ENCODE data around the gene ST6GALNAC6.

The ST6GALNAC6 gene

DNA sequence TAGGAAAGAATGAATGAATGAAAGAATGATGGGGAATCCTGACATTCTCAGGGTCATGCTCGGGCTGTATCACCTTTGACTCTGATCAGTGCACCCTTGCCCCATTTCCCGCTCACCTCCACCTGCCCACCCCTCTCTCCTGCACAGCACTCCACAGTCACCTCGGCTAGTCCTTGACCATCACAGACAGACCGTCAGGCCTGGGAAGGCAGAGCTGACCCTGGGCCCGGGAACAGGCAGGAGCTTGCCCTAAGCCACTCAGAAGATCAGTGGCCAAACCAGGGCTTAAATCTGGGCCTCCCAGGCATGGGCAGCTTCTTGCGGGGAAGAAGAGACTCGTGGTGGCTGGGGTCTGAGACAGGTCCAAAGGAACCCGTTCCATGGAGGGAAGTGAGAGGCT lies 3.6 kb downstream of the ST6GALNAC6 start:
- DNase-seq (ENCODE audit: low read depth) = no peak
- TF ChIP-seq, protein P1, sequence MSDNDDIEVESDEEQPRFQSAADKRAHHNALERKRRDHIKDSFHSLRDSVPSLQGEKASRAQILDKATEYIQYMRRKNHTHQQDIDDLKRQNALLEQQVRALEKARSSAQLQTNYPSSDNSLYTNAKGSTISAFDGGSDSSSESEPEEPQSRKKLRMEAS (IDR thresholded peaks at IDR 0.05; ENCODE audit: low read depth, low read length) = no peak
- TF ChIP-seq POLR2A (IDR thresholded peaks at IDR 0.05; ENCODE audit: extremely low read depth, insufficient read length) = no peak
- TF ChIP-seq MYC (IDR thresholded peaks at IDR 0.05; ENCODE audit: low read depth, low read length) = no peak
- TF ChIP-seq, protein P2, sequence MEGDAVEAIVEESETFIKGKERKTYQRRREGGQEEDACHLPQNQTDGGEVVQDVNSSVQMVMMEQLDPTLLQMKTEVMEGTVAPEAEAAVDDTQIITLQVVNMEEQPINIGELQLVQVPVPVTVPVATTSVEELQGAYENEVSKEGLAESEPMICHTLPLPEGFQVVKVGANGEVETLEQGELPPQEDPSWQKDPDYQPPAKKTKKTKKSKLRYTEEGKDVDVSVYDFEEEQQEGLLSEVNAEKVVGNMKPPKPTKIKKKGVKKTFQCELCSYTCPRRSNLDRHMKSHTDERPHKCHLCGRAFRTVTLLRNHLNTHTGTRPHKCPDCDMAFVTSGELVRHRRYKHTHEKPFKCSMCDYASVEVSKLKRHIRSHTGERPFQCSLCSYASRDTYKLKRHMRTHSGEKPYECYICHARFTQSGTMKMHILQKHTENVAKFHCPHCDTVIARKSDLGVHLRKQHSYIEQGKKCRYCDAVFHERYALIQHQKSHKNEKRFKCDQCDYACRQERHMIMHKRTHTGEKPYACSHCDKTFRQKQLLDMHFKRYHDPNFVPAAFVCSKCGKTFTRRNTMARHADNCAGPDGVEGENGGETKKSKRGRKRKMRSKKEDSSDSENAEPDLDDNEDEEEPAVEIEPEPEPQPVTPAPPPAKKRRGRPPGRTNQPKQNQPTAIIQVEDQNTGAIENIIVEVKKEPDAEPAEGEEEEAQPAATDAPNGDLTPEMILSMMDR (IDR thresholded peaks at IDR 0.05; ENCODE audit: low read depth, low read length) = no peak
- H3K4me3 ChIP-seq (ENCODE audit: low read depth, low read length) = no peak overlapping the region

DNA sequence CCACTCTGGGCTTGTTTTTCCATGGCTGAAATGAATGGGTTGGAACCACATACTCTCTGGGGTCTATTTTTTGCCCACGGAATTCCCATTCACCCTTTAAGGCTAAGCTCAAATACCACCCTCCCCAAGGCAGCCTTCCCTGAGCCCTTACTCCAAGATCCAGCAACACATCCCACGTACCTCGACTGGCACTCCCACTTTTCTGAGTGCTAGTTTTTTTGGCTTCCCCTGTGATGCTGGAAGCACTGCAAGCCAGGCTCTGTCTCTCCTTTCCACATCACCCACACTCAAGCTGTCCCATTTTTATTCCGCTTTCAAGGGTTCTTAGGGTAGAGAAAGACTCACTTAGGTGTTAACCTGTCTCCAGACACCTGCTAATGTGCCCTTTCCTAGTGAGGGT lies 6.0 kb downstream of the ST6GALNAC6 start:
- H3K4me3 ChIP-seq (ENCODE audit: low read depth, low read length) = no peak overlapping the region
- TF ChIP-seq, protein P1 (IDR thresholded peaks at IDR 0.05; ENCODE audit: low read depth, low read length) = no peak
- TF ChIP-seq POLR2A (IDR thresholded peaks at IDR 0.05; ENCODE audit: extremely low read depth, insufficient read length) = no peak
- no peak for TF ChIP-seq MYC (IDR thresholded peaks at IDR 0.05; ENCODE audit: low read depth, low read length)
- TF ChIP-seq, protein P2 (IDR thresholded peaks at IDR 0.05; ENCODE audit: low read depth, low read length) = no peak

DNA sequence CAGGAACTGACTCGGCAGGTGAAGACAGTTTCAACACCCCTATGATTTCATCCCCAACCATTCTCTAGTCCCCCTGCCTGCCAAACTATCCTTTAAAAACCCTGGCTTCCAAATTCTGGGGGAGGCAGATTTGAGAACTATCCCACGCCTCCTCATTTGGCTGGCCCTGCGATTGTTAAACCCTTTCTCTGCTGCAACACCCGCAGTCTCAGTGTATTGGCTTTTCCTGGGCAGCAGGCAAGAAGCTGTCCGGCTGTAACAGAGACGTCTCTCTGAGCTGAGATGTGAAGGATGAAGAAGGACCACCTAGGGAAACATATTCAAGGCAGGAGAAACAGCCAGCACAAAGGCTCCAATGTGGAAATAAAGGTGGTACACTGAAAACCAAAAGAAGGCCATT lies 6.6 kb downstream of the ST6GALNAC6 start:
- H3K4me3 ChIP-seq (ENCODE audit: low read depth, low read length) = no peak overlapping the region
- TF ChIP-seq POLR2A (IDR thresholded peaks at IDR 0.05; ENCODE audit: extremely low read depth, insufficient read length) = no peak
- no peak for TF ChIP-seq MYC (IDR thresholded peaks at IDR 0.05; ENCODE audit: low read depth, low read length)
- TF ChIP-seq, protein P1 (IDR thresholded peaks at IDR 0.05; ENCODE audit: low read depth, low read length) = no peak
- TF ChIP-seq, protein P2 (IDR thresholded peaks at IDR 0.05; ENCODE audit: low read depth, low read length) = no peak
- DNase-seq (ENCODE audit: low read depth) = no peak

More for the DNA sequence above, 6.0 kb downstream of the ST6GALNAC6 start:
- DNase-seq (ENCODE audit: low read depth) = no peak

DNA sequence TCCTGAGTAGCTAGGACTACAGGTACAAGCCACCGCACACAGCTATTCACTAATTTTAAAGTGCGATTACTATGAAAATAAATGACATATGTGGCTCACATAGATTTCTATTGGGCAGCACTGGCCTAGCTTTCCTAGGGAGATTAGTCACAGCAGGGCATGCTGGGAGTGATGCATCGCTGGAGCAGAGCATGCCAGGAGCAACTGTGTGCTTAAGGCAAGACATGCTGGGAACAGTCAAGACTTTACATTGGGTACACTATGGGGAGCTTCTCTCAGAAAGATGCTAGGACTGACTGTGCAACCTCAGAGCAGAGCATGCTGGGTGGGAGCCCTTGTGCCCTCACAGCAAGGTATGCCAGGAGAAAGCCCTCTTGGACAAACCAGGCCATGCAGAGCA lies 9.3 kb downstream of the ST6GALNAC6 start:
- TF ChIP-seq, protein P1 (IDR thresholded peaks at IDR 0.05; ENCODE audit: low read depth, low read length) = no peak
- TF ChIP-seq, protein P2 (IDR thresholded peaks at IDR 0.05; ENCODE audit: low read depth, low read length) = no peak
- TF ChIP-seq POLR2A (IDR thresholded peaks at IDR 0.05; ENCODE audit: extremely low read depth, insufficient read length) (no peak), MYC (IDR thresholded peaks at IDR 0.05; ENCODE audit: low read depth, low read length) (no peak)
- no peak for DNase-seq (ENCODE audit: low read depth)

DNA sequence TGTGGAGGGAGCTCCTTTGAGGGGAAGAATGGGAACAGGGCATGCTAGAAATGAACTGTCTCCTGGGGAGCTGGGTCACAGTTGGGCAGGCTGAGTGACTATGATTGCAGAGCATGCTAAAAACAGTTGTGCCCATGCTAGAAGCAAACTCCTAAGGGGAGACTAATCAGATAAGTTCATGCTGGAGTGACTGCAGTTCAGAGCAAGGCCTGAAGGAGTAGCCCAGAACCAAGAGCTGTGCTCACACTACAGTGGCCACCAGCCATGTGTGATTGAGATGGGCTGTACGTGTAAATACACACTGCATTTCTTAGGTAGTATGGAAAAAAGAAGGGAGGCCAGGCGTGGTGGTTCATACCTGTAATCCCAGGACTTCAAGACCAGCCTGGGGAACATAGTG lies 11.6 kb downstream of the ST6GALNAC6 start:
- peak; percentile 47 for DNase-seq (ENCODE audit: low read depth)
- TF ChIP-seq, protein P2 (IDR thresholded peaks at IDR 0.05; ENCODE audit: low read depth, low read length) = peak; percentile 1
- no peak for TF ChIP-seq POLR2A (IDR thresholded peaks at IDR 0.05; ENCODE audit: extremely low read depth, insufficient read length)
- no peak overlapping the region for H3K4me3 ChIP-seq (ENCODE audit: low read depth, low read length)

More for the DNA sequence above, 9.3 kb downstream of the ST6GALNAC6 start:
- H3K4me3 ChIP-seq (ENCODE audit: low read depth, low read length) = no peak overlapping the region

DNA sequence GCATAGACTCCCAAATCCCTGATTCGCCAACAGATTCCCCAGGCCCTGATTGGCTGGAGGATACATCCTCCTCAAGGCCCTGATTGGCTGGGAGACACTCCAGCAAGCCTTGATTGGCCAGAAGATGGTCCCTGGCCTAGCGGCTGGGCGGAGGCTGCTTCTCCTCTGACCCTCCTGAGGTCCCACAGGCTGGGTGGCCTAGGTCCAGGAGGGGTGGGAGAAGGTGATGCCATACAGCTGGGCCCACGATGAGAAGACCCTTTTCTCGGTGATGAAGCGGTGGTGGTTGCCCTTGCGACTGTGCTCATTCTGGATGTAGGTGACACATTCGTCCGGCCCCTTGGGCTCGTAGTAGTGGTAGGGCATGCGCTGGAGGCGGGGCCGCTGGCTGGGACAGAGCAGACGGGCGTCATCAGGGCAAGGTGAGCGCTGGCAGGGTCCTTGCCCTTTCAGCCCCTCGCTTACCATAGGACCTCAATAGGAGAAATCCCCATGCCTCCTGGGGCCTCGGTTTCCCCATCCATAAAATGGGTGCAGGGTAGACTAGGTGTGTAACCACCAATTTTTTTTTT lies 12.9 kb downstream of the ST6GALNAC6 start:
- no peak overlapping the region for H3K4me3 ChIP-seq (ENCODE audit: low read depth, low read length)
- no peak for DNase-seq (ENCODE audit: low read depth)
- no peak for TF ChIP-seq MYC (IDR thresholded peaks at IDR 0.05; ENCODE audit: low read depth, low read length)
- TF ChIP-seq, protein P1 (IDR thresholded peaks at IDR 0.05; ENCODE audit: low read depth, low read length) = no peak
- no peak for TF ChIP-seq POLR2A (IDR thresholded peaks at IDR 0.05; ENCODE audit: extremely low read depth, insufficient read length)
- TF ChIP-seq, protein P2 (IDR thresholded peaks at IDR 0.05; ENCODE audit: low read depth, low read length) = no peak
